HFF-Myc (cell line): Measurements from ENCODE around the gene NFKBIE.

Experiments used
- DNase-seq: peaks from one replicate; pipeline ENCODE4 v3.0.0-alpha.2; 2011; ENCODE audit warnings: low read depth; ENCODE audit errors: extremely low read depth
- H3K4me3 ChIP-seq: replicated peaks from 2 replicates; pipeline ENCODE4 v1.5.1; 2011; ENCODE audit warnings: low read depth, mild to moderate bottlenecking, control low read depth, low read length
- TF ChIP-seq, protein P1 (sequence below): IDR thresholded peaks from 2 replicates; pipeline ENCODE4 v1.5.1; 2012; ENCODE audit warnings: mild to moderate bottlenecking, low read depth, low read length, control low read depth; ENCODE audit errors: missing control alignments

The NFKBIE gene

DNA sequence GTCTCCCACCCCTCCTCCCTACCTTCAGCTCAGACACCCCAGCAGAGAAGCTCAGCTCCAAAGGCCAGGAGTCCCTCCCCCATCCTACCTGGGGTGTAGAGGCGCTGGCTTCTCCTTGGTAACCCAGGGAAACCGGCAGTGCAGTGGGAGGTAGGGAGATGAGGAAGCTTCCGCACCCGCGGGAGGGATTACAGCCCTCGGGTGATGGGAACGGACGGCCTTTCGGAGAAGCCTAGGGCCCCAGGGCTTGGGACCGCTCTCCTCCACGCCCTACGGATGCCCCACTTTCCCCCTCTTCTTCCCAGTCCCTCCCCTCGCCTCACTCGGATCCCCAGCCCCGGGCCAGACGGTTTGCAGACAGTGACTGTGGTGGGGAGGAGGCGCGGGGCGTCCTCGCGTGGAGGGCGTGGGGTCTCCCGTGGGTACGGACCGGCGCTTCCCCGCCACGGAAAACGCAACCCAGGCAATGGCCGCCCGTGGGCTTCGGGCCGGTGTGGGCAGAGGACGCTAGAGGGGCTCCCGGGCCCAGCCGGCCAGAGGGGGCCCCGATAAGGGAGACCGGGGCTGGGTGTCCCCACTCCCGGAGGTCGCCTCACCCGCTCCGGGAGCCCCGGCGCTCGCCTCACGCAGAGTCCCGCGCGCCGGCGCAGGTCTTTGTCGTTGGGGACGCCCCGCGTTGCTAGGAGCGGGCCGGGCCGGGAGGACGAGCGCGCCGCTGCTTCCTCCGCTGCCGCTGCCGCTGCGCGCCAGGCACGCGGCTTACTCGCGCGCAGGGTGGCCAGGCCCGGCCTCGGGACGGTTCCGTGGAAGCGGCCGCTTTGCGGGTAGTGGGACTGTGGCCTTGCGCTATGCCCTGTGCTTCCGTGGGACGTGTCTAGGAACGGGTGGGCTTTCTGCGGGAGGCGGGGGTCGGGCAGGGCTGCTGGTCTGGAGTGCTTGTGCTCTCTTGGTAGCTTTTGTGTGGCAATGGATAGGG lies 32.0 kb upstream of the NFKBIE start:
- TF ChIP-seq, protein P1, sequence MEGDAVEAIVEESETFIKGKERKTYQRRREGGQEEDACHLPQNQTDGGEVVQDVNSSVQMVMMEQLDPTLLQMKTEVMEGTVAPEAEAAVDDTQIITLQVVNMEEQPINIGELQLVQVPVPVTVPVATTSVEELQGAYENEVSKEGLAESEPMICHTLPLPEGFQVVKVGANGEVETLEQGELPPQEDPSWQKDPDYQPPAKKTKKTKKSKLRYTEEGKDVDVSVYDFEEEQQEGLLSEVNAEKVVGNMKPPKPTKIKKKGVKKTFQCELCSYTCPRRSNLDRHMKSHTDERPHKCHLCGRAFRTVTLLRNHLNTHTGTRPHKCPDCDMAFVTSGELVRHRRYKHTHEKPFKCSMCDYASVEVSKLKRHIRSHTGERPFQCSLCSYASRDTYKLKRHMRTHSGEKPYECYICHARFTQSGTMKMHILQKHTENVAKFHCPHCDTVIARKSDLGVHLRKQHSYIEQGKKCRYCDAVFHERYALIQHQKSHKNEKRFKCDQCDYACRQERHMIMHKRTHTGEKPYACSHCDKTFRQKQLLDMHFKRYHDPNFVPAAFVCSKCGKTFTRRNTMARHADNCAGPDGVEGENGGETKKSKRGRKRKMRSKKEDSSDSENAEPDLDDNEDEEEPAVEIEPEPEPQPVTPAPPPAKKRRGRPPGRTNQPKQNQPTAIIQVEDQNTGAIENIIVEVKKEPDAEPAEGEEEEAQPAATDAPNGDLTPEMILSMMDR = no peak
- H3K4me3 ChIP-seq = peak overlapping the region; percentile 17; the same call in 1 of the 2 replicates
- no peak for DNase-seq

DNA sequence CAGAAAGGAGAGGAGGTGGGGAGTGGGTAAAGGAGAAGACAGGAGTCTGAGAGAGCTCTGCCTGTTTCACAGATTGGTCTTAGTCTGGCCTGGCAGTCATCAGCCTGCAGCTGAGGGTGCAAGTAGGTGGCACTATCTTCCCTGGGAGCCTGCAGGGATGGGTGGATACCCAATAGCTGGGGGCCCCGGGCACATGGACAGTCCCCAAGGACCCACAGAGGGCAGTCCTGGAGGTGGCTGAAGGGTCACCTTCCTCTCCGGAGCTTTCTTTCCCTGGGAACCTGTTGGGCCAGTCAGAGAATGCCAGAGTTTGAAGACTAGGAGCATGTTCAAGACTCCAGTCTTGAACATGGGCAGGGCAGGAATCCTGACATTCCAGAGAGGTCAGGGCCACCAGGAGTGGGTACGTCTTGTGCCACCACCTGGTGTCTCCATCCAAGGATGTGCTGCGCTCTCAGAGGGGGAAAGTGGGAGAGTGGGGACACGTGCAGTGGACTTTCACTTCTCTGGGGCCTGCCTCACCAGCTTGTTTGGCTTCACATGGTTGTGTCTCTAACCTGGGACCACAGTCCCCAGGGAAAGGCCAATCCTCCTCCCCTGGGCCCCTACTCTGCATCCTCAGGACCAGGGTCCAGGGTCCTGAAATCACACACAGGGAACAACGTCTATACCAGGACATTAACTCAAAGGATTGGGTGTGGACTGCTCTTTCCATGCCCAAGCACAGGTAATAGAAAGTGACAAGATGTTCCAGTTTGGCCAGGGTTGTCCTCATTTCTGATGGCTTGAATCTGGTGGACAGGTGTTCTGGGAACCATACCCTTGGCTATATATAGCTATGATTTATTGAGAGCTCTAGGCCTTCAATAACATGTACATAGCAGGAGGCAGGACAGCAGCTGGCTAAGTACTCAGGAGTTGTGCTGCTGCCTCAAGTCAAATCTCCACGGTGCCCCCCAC lies 29.8 kb upstream of the NFKBIE start:
- DNase-seq = no peak
- no peak overlapping the region for H3K4me3 ChIP-seq
- TF ChIP-seq, protein P1 = no peak

DNA sequence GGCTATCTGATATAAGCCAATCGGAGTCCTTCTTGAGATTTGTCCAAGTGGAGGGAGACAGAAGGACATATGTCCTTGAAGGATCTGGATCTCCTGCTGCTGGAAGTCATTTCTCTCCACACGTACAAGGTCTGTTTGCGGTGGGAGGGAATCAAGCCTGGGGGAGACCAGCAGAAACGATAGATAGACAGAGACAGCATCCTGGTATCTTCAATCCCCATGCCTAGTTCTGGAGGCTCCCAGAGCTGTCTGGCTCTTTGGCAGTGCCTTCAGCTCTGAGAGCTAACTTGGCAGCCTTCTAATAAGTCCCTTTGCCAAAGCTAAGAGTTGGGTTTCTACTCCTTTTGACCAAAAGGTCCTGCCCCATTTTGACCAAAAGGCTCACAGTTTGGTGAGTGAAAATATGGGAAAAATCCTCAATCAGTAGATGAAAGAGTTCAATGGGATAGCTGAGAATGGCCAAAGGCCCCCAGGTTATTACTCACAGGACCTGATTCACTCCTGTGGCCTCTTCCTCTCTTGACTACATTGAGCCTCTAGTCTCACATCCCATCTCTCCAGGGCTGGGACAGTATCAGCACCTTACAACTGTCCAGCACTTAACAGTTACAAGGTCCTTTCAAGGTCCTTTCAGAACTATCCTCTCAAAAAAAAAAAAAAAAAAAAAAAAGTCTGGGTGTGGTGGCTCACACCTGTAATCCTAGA lies 27.5 kb upstream of the NFKBIE start:
- TF ChIP-seq, protein P1 = no peak
- no peak overlapping the region for H3K4me3 ChIP-seq
- no peak for DNase-seq

DNA sequence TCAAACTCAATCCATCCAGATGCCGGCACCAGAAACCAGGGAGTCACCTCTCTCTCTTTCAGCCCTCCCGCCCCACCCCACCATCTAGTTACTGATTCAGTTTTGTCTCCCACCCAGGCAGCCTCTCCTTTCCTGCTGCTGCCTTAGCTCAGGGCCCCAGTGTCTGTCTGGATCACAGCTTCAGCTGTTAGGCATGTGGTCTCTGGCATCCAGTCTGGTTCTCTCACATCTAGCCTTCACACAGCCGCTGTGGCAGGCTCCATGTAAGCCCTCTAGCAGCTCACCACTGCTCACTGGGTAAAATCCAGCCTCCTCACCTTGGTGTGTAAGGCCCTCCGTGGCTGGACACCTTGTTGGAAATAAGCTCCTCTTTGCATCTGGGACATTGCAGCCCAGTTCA lies 26.5 kb upstream of the NFKBIE start:
- DNase-seq = no peak
- TF ChIP-seq, protein P1 = no peak

DNA sequence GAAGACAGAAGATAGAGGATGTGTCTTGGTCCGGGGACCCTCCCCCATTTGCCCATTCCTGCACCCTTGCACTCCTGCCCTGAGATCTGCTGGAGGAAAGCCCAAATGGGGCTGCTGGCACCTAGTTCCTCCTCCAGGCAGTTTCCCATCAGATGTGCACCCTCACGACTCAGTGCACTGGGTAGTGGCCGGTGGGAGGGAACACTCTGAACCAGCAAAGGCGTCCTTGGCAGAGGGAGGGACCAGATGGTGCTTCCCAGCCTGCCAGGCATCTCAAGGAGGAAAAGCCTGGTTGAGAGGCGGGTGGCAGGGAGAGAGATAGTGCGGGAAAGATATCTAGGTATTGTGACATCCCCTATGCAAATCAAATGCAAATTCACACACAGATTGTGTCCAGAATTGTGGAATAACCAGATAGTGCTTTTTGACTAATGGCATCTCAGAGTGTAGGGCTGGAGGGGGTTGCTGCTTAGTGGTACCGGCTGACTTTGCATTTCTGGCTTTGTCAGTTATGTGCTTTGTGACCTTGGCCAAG lies 24.4 kb upstream of the NFKBIE start:
- DNase-seq = no peak
- H3K4me3 ChIP-seq = no peak overlapping the region
- TF ChIP-seq, protein P1 = no peak

More for the DNA sequence above, 26.5 kb upstream of the NFKBIE start:
- no peak overlapping the region for H3K4me3 ChIP-seq

DNA sequence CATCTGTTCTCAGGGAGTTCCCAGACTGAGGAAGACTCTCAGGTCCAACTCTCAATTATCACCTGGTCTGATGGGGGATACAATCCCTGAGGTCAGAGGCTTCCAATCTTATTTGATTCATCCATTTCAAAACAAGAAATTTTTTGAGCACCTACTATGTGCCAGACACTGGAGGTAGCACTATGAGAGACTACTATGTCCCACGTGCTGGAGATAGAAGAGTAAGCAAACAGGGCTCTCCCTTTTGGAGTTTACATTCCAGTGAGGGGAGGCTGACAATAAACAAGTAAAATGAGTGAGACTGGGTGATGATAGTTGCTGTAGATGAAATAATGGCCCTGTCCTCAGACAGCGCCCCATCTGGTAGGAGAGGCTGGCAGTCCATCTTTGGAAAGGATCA lies 21.4 kb upstream of the NFKBIE start:
- DNase-seq = no peak
- H3K4me3 ChIP-seq = no peak overlapping the region
- TF ChIP-seq, protein P1 = no peak
